CD4-positive, alpha-beta T cell treated with Interleukin-6 for 4 hours (primary cell): ENCODE data around the gene GRID1.

Source experiments
- DNase-seq: peaks from one replicate; pipeline ENCODE4 v3.0.0-alpha.2; 2020; ENCODE audit warnings: mixed read lengths

GRID1 gene

GRCh38 chr10:86312701-86313270 is 53.8 kb downstream of the GRID1 start:
- no peak for DNase-seq

DNA sequence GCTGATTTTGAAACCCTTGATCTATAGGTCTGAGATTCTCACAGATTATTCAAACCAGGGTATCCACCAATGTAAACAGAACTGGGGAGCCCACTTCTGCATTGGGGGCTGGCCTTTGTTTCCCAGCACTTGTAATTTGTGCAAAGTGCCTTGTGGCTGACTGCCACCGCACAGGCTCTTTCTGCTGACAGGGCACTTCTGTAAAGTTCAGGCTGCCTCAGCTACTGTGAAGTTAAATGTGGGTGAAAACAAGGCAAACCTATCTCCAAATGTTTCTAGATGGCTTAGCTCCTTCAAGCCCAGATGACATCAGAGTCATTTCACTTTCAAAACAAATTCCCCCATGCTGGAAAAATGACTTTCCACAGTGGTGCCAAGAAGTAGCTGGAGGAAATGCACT is 54.7 kb downstream of the GRID1 start:
- DNase-seq, result no peak

GRCh38 chr10:86311190-86311589 is 55.4 kb downstream of the GRID1 start:
- DNase-seq, result no peak

DNA sequence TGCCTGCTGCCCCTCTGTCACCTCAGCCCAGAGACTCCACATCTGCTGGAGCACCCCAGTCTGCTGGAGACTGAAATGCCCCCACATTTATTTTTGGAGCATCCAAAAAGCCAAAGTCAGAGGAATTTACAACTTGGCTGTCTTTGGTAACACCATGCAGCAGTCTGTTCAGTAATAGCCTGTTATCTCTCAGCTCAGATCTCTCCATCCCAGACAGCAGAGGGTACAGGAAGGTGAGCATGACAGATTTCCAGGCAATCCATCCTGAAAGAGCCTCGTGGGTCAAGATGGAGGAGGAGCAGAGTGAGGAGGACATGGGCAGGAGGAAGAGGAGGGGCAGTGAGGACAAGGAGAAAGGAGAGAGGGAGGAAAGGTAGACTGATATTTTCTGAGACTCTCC is 55.9 kb downstream of the GRID1 start:
- no peak for DNase-seq

DNA sequence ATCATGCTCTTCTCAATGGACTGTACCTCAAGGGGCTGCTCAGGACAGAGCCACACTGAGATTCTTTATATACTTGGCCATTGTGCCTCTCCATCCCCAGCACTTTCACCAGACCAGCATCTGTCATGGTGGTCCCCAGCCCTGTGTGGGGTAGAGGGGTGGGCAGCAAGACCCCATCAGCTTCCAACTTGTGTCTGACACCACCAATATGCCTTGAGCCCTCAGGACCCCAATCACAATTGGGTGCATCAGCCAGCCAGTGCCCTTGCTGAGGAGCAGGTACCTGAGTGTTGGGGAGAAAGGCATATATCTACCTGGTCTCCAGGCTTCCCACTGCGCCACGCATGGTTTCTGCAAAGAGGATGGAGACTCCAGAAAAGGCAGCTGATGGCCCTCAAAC is 56.3 kb downstream of the GRID1 start:
- DNase-seq, result no peak

GRCh38 chr10:86308056-86308455 is 58.5 kb downstream of the GRID1 start:
- no peak for DNase-seq

- DNase-seq, result no peak
These were observed 59.8 kb downstream of the GRID1 start for GRCh38 chr10:86306628-86307278.

- DNase-seq, result no peak
These were observed 61.1 kb downstream of the GRID1 start for GRCh38 chr10:86305521-86305920.

DNA sequence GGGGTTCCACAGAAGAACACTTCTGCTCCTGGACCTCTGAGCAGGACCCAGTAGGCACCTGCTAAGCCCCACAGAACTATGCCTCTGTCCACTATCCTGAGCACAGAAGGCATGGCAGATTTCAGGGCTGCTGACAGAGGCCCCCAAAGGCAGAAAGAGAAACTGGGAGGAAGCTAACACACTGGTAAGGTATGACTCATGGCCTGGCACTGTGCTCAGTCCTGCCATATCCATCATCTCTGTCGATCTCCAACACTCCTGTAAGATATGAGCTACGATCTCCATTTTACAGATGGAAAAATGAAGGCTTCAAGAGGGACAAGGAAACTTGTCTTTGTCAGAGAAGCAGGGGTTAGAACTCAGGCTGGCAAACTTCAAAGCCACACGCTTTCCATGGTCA is 62.2 kb downstream of the GRID1 start:
- DNase-seq, result no peak

DNA sequence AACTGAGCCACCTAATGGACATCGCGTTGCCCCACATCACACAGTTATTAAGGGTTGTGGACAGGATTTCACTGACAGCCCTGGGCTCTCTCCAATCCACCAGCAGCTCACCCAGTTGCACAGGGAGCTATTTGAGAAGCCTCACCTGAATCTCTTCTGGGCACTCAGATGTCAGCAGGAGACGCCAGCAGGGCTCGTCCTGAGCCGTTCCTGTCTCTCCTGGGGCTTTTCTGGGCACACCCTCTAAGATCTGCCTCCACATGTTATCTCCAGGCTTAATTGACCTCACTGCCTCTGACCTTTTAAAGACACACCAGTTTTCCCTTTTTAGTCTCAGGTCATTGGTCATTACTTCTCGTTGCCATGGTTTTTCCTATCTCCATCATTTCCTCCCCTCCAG is 63.0 kb downstream of the GRID1 start:
- DNase-seq, result no peak

- DNase-seq, result no peak
These were observed 64.6 kb downstream of the GRID1 start for GRCh38 chr10:86301971-86302370.

GRCh38 chr10:86300931-86301830 is 65.4 kb downstream of the GRID1 start:
- DNase-seq, result no peak

GRCh38 chr10:86300399-86300925 is 66.1 kb downstream of the GRID1 start:
- DNase-seq, result no peak

- no peak for DNase-seq
These were observed 67.0 kb downstream of the GRID1 start for GRCh38 chr10:86299562-86299961.

- DNase-seq, result no peak
These were observed 68.0 kb downstream of the GRID1 start for GRCh38 chr10:86298501-86299001.

DNA sequence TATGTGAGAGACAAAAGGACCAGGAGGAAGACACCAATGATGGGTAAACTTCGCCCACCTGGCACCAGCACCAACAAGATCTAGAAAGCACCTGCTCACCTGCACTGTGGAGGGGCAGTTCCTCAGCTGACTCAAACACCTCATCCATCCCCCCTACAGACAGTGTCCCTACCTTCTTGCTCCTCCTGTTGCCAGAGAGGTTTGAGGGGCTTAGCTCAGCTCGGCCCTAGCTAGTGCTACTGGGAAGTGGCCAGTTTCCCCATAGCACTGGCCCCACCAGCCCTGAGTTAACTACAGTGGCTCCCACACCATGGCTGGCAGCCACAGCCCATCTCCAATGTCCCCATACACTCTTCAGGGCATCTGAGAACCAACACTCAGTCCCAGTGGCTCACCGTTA is 70.8 kb downstream of the GRID1 start:
- no peak for DNase-seq

GRCh38 chr10:86295351-86295750 is 71.2 kb downstream of the GRID1 start:
- no peak for DNase-seq

GRCh38 chr10:86294346-86295265 is 72.0 kb downstream of the GRID1 start:
- no peak for DNase-seq

- no peak for DNase-seq
These were observed 73.2 kb downstream of the GRID1 start for GRCh38 chr10:86293396-86293791.

GRCh38 chr10:86292462-86293395 is 73.9 kb downstream of the GRID1 start:
- no peak for DNase-seq

GRCh38 chr10:86291616-86292340 is 74.8 kb downstream of the GRID1 start:
- no peak for DNase-seq
